ENCODE measurements around the gene SMCP.
A peak's percentile ranks its signal among the peaks of the same experiment; 100 is the strongest.

The SMCP gene, protein sequence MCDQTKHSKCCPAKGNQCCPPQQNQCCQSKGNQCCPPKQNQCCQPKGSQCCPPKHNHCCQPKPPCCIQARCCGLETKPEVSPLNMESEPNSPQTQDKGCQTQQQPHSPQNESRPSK

DNA sequence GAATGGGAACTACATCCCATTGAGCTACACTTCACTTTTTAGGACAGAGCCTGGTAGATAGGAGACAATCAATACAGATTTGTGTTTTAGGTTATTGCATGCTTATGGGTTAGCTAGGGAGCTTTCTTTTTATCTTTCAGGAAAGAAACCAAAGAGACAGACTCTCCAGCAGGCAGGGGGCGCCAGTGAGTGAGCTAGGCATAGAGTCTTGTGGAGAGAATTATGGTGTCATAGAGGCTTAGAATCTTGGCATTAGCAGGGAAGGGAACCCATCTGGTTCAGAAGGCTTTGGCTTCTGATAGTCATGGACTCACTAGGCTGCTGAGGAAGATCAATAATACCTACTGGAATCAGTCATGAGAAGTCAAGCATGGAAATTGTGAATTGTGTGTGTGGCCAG lies at the start of gene SMCP:
SMCP (plus strand) TSS at position 281 of the 400 bp plus-strand sequence. CDS start 6,101 bp downstream, outside the sequence.
- DNase-seq = no peak
- intact Hi-C loops (cut with DNase I) = no loop called here

DNA sequence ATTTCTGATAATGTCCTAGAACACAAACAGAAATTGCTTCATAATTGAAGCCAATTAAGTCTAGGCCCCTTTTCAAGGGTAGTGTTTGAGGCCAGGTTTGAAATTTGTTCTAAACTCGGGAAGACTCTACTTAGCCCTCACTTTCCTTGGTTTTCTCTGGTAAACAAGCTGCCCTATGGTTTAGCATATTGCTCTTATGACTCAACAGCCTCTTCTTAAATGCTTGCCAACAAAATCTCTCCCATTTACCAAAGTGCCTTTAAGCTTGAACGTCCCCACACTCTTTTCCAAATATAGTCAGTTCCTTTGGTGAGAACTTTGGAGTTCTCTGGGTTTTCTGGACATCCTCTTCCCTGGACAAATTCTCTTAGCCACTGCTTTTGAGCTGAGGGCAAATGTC lies 41.3 kb upstream of the SMCP start:
- intact Hi-C loops (cut with DNase I) = no loop called here
- no peak for DNase-seq

DNA sequence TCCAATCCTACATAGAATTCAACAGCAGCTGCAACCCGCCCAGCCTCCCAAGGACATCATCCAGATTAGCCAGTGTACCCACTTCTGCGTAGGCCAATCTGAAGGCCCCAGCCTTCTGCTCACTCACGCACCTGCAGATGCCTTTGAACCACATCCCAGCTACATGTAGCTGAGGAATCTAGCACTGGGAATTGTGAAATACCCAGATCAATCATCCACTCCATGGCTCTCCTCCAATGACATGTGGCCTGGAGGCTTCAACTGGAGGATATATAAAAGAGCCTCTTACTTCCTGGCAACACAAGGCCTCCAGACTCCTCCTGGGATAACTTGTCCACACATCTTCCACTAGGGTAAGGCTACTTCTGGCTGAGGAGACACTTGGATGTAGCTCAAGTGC lies 35.6 kb upstream of the SMCP start, which contains the start of gene LCE6A:
LCE6A (plus strand) TSS at position 301 of the 400 bp plus-strand sequence. CDS start 665 bp downstream, outside the sequence.
- intact Hi-C loops (cut with DNase I) = no loop called here
- no peak for DNase-seq

DNA sequence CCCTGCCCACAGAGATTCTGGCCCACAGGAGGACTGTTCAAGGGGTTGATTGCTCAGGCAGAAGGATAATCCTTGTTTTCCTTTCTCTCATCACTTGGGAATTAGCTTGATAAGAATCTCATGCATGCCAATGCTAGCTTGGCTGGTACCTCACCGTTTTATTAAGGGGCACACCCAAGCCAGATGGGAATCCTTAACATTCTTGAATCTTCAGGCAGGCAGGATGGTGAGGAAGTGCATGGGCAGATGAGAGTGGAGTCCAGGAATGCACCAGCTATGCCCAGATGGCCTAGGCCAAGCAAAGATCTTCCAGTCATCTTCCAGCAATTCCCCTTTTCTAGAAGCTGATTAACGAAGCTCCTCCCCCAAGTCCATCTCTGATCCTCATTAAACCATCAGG lies 22.5 kb upstream of the SMCP start:
- DNase-seq = no peak
- intact Hi-C loops (cut with DNase I) = no loop called here

DNA sequence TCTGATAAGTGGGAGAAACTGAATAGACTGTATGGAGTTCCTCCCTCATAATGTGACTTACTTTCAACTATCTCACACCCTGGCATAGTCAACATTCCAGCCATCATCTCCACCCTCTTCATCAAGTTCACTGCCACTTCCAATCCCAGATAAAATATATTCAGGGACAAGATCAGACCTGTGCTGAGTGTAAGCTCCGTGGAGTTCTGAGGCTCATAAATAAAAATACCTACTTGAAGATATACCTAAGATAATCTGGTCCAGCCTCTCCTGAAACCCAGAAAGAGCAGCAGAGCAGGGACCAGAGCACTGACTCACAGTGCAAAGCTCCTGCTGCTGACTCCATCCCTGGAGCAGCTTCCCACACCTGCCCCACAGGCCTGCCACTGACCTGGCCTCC lies 20.1 kb upstream of the SMCP start:
- intact Hi-C loops (cut with DNase I) = no loop called here
- no peak for DNase-seq

DNA sequence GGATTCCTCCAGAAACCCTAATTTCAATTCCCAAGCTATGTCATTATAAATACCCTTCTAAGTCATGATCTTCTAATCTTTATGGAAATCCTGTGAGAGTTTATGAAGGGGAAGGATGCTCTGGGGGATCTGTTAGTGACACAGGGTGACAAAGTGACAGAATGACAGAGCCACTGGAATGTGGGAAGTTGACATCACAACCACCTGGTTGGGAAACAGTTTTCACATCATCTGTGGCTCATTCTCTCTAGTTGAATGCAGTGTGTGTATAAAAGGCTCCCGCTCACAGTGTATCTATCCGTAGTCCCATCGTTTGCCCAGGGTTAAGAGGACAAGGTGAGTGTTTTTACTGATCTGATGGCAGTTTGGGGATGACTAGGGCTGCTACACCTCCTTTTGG lies 18.4 kb upstream of the SMCP start, which contains the start of gene LCE7A:
LCE7A (plus strand) TSS at position 301 of the 400 bp plus-strand sequence. CDS start 702 bp downstream, outside the sequence.
- intact Hi-C loops (cut with DNase I) = no loop called here
- no peak for DNase-seq

DNA sequence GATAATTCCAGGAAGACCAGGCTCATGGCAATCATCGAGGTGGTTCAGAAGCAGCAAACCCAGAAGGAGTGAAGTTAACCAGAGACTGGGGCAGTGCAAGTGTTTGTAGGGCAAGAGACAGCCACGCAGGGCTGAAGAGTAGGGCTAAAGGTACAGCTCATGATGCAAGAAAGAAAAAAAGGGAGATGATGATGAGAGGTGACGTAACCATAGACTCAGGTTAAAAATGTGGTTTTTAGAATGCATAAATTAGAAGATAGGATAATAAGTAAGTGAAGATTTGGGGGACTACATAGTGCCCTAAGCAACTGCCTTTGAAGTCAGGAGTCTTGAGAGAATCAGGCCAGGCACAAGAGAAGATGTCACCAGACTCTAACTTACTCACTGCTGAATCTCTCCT lies 18.0 kb upstream of the SMCP start:
- no peak for DNase-seq
- intact Hi-C loops (cut with DNase I) = no loop called here

DNA sequence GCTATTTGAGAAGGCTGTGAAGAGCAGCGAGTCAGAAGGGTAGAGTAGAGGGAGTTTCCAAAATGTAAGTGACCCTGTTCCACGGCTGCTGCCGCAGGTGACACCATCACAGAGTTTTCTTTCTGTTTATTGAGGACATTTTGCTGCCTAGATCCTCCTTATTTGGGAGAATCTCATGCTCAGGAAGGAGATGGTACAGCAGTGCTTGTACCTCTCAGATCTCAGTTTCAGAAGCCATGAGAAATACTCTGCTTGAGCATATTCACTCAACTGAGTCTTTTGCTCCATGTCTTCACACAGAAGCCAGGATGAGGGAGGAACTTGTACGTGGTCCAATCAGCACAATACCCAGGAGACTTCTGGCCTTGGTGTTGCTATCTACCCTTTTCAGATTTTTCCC lies 16.7 kb upstream of the SMCP start:
- DNase-seq = no peak
- intact Hi-C loops (cut with DNase I) = no loop called here

DNA sequence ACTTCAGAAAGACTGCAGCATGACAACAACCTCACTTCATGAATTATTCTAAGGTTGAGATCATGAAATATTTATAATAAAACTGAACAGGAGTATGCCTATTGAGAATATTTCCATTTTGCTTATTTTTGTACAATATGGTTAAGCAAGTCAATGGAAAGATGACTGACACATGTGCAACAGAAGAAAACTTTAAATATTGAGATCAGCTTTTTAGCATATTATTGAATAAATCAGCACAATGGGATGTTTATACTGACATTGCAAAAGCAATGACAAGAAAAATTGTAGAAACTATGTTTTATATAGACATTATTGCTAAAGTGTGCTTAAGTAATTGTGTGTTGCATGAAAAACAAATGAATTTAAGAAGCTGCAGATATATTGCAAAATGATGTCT lies 13.7 kb upstream of the SMCP start:
- intact Hi-C loops (cut with DNase I) = no loop called here

DNA sequence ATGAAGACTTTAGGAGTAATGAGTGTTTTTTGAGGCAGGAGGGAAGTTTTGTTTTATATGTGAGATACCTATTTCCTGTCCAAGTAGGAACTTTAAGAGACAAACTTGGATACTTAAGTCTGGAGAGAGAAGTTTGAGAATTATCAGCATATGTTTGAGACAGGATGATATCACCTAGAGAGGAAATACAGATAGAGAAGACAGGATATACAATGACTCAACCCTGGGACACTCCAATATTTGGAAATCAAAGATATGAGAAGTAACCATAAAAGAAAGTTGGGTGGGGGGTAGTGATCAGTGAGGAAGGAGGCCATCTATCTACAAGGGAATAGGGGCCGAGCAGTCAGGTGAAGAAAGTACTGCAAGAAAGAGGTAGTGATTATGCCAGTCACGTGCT lies 11.8 kb upstream of the SMCP start:
- no peak for DNase-seq
- intact Hi-C loops (cut with DNase I) = loop anchor here (5.0 kb wide), 1 partner anchor 356 kb away; no protein-coding TSS in a partner anchor

More for the DNA sequence above, 13.7 kb upstream of the SMCP start:
- DNase-seq = no peak

DNA sequence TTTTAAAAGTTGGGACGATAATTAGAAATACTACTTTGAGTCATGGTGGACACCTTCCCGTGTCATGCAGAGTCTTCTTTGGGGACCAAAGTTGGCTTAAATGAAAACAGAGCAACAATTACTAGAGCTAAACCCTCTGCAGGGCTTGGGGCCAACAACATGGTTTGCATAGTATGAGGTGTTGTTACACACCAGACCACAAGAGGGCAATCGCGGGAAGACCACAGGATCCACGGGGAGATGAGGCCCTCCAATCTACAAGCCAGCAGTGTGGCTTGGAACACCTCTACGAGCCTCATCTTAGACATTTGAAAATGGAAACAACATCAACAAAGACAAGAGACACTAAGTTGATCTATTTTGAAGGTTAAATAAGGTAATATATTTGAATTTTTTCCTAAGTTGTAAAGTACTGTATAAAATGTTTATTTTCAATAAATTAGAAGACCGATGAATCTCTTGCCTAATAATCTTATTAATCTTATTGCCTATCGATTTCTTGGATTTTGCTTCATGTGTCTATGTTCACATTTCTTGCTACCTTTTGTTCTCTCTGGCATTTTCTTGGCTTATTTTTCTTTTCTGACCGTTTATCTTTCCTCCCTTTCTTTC lies 8.2 kb upstream of the SMCP start:
- DNase-seq = peak in 9 of 10 donors; percentile 23 to 88 (median 69)
- intact Hi-C loops (cut with DNase I) = loop anchor here (5.0 kb wide), 1 partner anchor 352 kb away; no protein-coding TSS in a partner anchor

DNA sequence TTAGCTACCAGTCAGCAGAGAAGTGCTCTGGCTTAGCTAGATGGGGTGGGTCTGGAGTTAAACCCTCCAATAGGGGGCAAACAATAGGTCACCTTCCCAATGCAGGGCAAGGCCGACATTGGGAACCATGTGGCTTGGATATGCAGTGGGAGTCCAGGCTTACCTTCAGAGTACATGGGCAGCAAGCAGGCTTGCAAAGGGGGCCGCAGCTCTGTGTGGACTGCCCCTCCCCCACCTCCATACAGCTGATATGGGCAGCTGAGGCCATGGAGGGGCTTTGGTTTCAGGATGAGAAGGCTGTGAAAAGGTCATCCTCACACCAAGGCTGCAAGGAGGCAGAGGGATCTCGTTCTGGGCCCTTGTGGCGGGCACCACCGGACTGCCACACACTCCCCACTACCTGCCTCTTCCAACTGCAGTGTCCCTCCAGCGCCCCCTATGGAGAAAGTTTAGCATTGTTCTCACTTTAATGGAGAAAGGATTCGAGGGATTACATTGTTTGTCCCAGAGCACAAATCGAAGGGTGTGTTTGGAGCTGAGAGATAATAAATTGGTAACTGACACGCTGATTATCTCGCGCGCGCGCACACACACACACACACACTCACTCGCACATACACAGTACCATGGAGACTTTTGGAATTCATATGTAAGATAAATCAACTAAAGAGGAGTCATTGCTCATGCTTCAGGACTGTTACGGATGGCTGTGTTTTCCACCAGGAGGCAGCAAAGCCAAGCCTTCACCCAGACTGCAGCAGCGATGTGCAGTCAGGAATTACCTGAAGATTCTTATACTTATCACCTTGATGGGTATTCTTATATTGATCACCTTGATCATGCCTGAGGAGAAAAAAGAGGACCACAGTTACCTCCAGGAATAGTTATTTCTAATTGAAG lies 7.0 kb upstream of the SMCP start:
- intact Hi-C loops (cut with DNase I) = no loop called here
- DNase-seq = peak in 2 of 10 donors; percentile 22 to 64

DNA sequence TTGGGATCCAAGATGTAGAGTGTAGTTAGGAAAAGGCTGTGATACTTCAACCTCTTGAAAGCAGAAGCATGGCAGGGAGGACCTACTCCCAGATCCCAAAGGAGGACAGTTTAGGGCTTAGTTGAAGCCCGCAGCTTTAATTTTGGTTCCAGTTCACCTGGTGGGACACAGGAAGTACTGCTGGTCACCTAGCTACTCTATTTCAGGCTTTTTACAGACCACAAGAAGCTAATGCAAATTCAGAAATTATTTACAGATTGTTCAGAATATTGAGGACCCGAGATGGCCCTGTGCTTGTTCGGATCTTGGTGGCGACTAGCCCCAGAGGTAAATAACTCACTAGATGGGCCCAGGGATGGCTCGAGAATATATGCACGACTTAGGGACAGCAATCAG lies 6.4 kb upstream of the SMCP start:
- intact Hi-C loops (cut with DNase I) = no loop called here
- DNase-seq = no peak

DNA sequence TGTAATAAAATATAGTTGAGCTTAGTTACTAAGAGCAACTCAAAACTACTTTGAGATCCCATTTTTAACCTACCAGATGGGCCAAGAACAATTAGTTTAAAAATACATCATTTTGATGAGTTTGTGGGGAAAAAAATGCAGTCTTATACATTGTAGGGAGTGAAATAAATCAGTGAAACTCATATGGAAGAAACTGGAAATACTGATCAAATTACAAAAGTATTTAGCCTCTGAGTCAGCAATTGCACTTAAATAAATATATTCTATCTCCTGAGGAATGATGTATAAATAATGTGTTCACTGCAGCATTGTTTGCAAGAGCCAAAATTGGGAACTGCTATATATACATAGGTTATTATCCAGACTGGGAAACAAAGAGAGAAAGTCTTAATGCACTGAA lies 4.6 kb upstream of the SMCP start:
- no peak for DNase-seq
- intact Hi-C loops (cut with DNase I) = no loop called here

DNA sequence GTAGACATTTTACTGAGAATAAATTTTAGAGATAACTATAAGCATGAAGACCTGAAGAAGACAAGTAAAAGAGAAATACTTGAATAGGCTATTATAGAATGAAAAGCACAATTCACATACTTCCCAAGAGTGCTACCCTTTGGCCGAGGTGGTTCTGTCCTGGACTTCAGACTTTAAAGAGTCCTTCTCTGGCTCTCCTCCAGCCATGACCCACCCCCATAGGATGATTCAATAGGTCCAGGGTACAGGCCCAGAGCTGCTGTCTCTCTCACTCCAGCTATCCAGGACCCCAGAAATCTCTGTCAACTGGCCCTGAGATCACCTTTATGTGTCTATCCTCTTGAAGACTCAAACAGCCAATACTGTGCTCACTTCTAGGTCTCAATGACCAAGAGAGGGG lies 1.3 kb upstream of the SMCP start:
- DNase-seq = no peak
- intact Hi-C loops (cut with DNase I) = no loop called here

DNA sequence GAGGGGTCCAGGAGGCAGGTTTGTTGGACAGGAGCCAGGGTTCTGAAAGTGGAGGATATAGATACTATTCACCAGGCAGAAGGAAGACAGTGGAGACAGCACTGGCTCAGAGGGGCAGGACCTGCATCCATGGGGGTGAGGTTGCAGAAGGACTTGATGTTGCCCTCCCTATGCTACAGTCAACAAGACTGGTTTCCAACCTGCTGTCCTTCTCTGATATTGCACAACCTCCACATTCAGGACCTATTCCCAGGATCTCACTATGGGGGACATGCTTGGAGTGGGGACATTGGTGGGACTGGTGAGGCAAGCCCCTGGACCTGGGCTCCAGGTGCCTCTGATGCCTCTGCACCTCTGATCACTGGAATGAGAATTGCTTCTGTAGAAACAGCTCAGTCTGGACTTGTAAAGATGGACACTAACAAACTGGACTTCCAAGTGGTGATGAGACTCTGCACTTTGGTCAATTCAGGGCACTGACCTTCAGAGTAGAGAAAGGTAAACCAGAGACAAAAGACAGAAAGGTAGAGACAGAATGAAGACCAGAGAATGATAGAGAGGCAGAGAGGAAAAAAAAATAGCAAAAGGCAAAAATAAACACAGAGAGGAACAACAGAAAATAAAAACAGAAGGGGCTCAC lies 1.6 kb downstream of the SMCP start:
- DNase-seq = peak in 1 of 10 donors; percentile 33
- intact Hi-C loops (cut with DNase I) = no loop called here

DNA sequence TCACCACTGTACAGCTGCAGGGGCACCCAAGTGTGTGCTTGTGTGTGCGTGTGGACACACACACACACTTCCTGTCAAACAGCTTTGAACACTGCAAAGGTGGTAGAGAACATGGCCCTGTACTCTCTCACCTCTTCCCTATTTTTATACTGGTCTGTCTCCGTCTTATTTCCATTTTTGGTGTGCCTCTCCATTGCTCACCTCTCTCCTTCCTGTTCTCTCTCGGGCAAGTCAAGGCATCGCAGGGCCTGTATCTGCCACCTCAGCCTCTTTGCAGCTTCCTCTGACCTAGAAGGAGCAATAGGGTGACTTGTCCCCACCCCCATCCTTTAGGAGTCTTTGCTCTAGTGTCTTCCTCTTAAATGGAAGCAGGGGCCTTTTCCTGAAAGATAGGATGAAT lies 2.2 kb downstream of the SMCP start:
- DNase-seq = no peak
- intact Hi-C loops (cut with DNase I) = no loop called here

DNA sequence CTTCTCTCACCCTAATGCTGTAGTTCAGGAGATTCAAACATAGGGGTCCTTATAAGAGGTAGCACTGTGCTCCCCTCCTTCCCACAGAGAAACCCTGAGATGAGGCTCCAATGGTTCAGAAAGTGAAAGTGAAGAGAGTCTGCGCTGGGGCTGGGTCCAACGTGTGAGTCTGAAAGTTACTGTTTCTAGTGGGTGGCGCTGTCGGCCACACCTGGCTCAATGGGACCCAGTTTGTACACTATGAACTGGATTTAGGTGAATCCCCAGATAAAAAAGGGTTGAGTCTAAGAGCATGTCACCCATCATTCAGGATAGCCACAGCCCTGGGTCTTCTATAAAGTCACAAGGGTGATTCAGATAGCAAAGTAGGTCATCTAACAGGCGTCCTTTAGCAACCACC lies 2.8 kb downstream of the SMCP start:
- DNase-seq = no peak
- intact Hi-C loops (cut with DNase I) = no loop called here

DNA sequence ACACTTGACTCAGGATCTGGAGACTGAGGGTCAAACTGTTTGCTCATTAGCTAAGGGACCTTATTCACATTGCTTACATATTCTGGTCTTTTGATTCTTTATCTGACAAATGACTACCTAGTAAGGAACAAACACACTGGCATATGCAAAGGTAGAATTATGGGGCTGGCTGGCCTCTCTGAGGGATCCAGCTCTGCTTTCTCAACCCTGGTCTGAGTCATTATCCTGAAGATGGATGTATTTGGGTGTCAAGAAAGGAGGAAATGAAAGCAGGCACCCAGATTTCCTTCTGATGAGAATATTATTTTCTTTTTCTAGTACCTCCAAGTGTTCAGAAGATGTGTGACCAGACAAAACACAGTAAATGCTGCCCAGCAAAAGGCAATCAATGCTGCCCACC lies 6.0 kb downstream of the SMCP start:
- DNase-seq = no peak
- intact Hi-C loops (cut with DNase I) = no loop called here

DNA sequence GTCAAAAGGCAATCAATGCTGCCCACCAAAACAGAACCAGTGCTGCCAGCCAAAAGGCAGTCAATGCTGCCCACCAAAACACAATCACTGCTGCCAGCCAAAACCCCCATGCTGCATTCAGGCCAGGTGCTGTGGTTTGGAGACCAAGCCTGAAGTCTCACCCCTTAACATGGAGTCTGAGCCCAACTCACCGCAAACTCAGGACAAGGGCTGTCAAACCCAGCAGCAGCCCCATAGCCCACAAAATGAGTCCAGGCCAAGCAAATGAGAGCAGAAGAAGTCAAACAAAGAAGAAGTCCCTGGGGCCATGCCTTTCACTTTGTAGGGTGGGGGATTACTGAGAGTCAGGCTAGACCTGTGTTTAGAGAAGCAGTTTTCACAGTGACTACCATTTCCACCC lies 6.4 kb downstream of the SMCP start:
- intact Hi-C loops (cut with DNase I) = no loop called here

More for the DNA sequence above, 6.4 kb downstream of the SMCP start:
- DNase-seq = no peak
